ENCODE measurements around the gene GMPR2. TPM values are rescaled to one million over a fixed set of nuclear protein-coding genes. Genes with fewer than 3 reads are reported as not detected.

The GMPR2 gene
- total RNA-seq, 1 experiment from 2014 or later: 164 TPM

DNA sequence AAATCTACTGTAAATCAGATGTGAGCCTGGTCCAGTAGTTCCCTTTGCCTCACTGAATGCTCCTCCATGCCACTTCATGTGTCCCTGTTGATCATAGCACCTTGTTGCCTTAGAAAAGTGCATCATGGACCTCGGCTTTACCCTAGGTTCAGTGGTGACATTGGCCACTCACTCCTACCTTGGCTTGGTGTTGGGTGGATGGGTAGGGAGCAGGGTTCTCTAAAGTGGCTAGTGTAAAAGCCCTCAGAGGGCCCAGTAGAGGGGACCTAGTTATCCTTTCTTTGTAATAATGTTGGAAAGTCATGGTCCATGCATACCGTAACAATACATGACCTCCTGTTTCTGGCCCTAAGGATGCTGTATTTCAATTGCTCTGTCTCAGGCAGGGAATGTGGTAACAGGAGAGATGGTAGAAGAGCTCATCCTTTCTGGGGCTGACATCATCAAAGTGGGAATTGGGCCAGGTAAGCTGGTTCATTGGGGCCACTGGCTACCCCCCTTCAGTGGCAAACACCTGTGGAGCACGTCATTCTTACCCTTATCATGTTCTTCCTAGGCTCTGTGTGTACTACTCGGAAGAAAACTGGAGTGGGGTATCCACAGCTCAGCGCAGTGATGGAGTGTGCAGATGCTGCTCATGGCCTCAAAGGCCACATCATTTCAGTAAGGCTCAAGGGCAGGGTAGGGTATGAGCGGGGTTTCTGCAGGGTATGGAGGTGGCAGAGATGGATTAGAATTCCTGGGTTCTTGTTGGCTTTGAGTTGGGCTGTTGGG lies 4.1 kb downstream of the GMPR2 start:
- H4K20me1 ChIP-seq (ENCODE audit: insufficient read depth, low read depth, low read length): peaks cover 4% of the 10 kb centered on the region; the same call in 1 of the 2 replicates

DNA sequence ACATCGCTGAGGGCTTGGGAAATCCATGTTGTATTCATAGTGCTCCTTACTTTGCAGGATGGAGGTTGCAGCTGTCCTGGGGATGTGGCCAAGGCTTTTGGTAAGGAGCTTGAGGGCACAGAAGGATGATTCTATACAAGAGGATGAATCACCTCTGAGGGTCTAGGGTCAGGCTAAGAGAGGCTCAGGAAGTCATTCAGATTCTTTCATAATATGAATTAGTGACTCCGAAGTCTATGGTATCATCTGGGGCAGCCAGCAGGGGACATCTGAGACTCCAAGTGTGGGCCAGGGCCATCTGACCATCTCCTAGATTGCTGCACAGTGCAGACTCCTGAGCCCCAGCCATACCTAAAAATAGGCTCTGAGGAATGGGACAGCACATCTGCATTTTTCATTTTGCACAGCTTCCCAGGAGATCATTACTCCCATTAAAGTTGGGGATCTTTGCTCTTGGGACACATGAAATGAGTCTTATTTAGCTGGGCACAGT lies 4.8 kb downstream of the GMPR2 start:
- Histone ChIP-seq H3K9ac (ENCODE audit: low read length) (no peak overlapping the region), H3K4me1 (ENCODE audit: low read length) (peaks cover 49% of the 10 kb centered on the region)

More for the DNA sequence above, 4.1 kb downstream of the GMPR2 start:
- Histone ChIP-seq H3K9me2 (replicated peaks; ENCODE audit: insufficient read depth, low read length) (no peaks in the 10 kb centered on the region), H3K27ac (ENCODE audit: low read length) (no peak overlapping the region), H2AFZ (ENCODE audit: low read length) (no peak overlapping the region), H3K9ac (ENCODE audit: low read length) (no peak overlapping the region), H3K27me3 (ENCODE audit: low read length) (no peaks in the 10 kb centered on the region), H3K36me3 (ENCODE audit: insufficient read depth, low read length) (peaks cover 65% of the 10 kb centered on the region), H3K4me1 (ENCODE audit: low read length) (peaks cover 48% of the 10 kb centered on the region), H3K79me2 (ENCODE audit: low read length) (peaks cover 61% of the 10 kb centered on the region), H3K4me2 (ENCODE audit: low read depth, low read length, poor library complexity, severe bottlenecking) (no peak overlapping the region), H3K9me3 (ENCODE audit: low read length) (no peaks in the 10 kb centered on the region), H3K4me3 (ENCODE audit: low read length) (no peak overlapping the region)
- no peak for DNase-seq

DNA sequence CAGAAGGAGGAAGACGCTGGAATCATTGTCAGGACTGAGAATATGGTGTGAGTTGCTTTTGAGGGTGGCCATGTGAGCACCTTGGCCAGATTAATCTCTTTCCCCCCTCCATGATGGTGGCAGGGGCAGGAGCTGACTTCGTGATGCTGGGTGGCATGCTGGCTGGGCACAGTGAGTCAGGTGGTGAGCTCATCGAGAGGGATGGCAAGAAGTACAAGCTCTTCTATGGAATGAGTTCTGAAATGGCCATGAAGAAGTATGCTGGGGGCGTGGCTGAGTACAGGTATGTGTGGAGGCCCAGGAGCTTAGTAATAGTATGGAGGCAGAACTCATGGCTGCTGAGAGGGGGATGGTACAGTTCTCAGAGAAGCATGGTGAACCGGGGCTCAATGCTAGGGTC lies 5.4 kb downstream of the GMPR2 start:
- Histone ChIP-seq H4K20me1 (ENCODE audit: insufficient read depth, low read depth, low read length) (peaks cover 6% of the 10 kb centered on the region; the same call in 1 of the 2 replicates), H3K9me3 (ENCODE audit: low read length) (no peaks in the 10 kb centered on the region), H3K9ac (ENCODE audit: low read length) (no peak overlapping the region), H3K4me2 (ENCODE audit: low read depth, low read length, poor library complexity, severe bottlenecking) (no peak overlapping the region), H3K4me3 (ENCODE audit: low read length) (no peak overlapping the region), H2AFZ (ENCODE audit: low read length) (no peak overlapping the region), H3K4me1 (ENCODE audit: low read length) (peaks cover 53% of the 10 kb centered on the region), H3K36me3 (ENCODE audit: insufficient read depth, low read length) (peaks cover 65% of the 10 kb centered on the region), H3K79me2 (ENCODE audit: low read length) (peaks cover 56% of the 10 kb centered on the region), H3K9me2 (replicated peaks; ENCODE audit: insufficient read depth, low read length) (no peaks in the 10 kb centered on the region), H3K27me3 (ENCODE audit: low read length) (no peaks in the 10 kb centered on the region), H3K27ac (ENCODE audit: low read length) (no peak overlapping the region)
- no peak for DNase-seq

More for the DNA sequence above, 4.8 kb downstream of the GMPR2 start:
- DNase-seq: no peak
- Histone ChIP-seq H3K9me3 (ENCODE audit: low read length) (no peaks in the 10 kb centered on the region), H3K4me3 (ENCODE audit: low read length) (no peak overlapping the region), H3K36me3 (ENCODE audit: insufficient read depth, low read length) (peaks cover 65% of the 10 kb centered on the region), H4K20me1 (ENCODE audit: insufficient read depth, low read depth, low read length) (peaks cover 6% of the 10 kb centered on the region; the same call in 1 of the 2 replicates), H3K79me2 (ENCODE audit: low read length) (peaks cover 60% of the 10 kb centered on the region), H2AFZ (ENCODE audit: low read length) (no peak overlapping the region), H3K27ac (ENCODE audit: low read length) (no peak overlapping the region), H3K9me2 (replicated peaks; ENCODE audit: insufficient read depth, low read length) (no peaks in the 10 kb centered on the region), H3K27me3 (ENCODE audit: low read length) (no peaks in the 10 kb centered on the region), H3K4me2 (ENCODE audit: low read depth, low read length, poor library complexity, severe bottlenecking) (no peak overlapping the region)

DNA sequence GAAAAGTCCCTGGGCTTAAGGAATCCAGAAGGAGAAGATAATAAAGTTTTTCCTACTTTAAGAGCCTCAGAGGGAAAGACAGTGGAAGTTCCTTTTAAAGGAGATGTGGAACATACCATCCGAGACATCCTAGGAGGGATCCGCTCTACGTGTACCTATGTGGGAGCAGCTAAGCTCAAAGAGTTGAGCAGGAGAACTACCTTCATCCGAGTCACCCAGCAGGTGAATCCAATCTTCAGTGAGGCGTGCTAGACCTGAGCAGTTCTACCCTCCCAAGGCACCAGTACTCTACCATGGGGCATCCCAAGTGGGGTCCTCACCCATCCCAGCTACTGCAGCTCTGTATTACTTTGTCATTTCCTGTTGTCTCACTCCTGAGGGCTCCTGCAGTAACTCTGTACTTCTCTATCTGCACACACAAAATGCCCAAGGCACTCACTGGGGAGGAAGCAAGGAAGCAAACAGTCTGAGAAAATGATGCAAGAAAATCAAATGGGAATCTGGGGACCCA lies 5.9 kb downstream of the GMPR2 start:
- Histone ChIP-seq H3K4me2 (ENCODE audit: low read depth, low read length, poor library complexity, severe bottlenecking) (no peak overlapping the region), H3K9ac (ENCODE audit: low read length) (no peak overlapping the region), H3K4me3 (ENCODE audit: low read length) (no peak overlapping the region), H3K79me2 (ENCODE audit: low read length) (peaks cover 51% of the 10 kb centered on the region), H3K9me3 (ENCODE audit: low read length) (no peaks in the 10 kb centered on the region), H2AFZ (ENCODE audit: low read length) (no peak overlapping the region), H3K27ac (ENCODE audit: low read length) (no peak overlapping the region), H3K4me1 (ENCODE audit: low read length) (peaks cover 53% of the 10 kb centered on the region), H3K36me3 (ENCODE audit: insufficient read depth, low read length) (peaks cover 65% of the 10 kb centered on the region), H3K27me3 (ENCODE audit: low read length) (no peaks in the 10 kb centered on the region), H4K20me1 (ENCODE audit: insufficient read depth, low read depth, low read length) (peaks cover 6% of the 10 kb centered on the region; the same call in 1 of the 2 replicates), H3K9me2 (replicated peaks; ENCODE audit: insufficient read depth, low read length) (no peaks in the 10 kb centered on the region)
- DNase-seq: no peak

DNA sequence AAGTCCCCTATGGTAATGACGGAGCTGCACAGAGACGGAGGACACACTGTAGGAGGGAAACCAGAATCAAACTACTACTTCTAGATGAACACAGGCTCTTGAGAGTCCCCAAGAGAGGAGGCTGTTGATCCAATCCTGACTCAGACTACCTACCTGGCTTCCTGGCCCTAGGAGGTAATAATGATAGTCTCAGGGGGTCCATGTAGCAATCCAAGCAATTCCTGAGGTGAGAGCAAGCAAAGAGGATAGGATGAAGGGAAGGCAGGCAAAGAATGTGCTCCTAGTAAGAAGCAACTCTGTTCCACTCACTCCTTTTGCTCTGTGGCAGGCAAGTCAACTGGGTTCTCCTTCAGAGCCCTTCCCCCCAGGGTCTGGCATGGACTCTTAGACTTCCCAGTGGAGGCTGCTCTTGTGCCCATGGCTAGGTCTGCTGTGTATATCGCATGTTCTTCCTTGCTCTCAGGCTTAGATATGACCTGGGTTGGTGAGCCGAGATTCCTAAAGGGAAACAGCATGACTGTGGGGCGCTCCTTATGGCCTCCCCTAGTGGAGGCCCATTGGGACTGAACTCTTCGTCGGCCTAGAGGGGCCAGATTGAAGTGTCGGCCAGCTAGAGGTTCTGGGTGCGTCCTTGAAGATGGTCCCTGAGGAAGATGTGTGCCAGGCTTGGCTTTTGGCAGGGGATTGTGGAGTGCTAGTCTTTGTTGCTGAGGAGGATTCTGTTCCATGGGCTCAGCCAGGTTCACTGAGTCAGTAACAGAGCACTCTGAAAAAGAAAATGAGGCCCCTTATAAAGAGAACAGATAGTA lies 7.6 kb downstream of the GMPR2 start:
- no peaks in the 10 kb centered on the region for H3K9me3 ChIP-seq (ENCODE audit: low read length)

DNA sequence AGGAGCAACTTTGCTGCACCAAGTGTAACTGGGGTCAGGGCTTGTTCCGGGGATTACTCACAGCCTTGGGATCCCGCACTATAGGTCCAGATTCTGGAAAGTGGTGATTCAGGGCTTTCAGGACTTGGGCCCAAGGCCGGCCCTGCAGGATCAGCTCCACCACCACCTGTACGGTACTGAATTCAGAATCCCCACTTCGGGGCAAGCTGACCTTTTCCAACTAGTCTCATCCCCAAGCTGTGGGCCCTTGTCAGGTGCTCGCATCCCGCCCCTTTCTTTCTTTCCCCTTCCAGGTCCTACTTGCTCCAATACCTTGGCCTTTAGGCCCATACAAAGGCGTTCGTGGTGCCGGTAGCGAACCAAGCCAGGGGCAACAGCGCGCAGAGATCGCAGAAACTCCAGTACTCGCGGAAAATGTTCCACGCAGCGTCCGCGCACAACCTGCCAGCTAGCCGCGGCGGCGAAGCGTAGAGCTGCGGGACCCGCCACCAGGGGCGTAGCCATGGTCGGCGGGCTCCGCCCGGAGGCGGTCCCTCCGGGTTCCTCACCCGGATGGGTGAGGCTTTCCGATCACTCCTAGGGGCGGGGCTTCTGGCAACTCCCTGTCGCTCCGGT lies 9.2 kb downstream of the GMPR2 start:
- H3K9me3 ChIP-seq (ENCODE audit: low read length): no peaks in the 10 kb centered on the region
- H3K4me3 ChIP-seq (ENCODE audit: low read length): peak overlapping the region; percentile 79
- no peaks in the 10 kb centered on the region for H3K27me3 ChIP-seq (ENCODE audit: low read length)
- H3K36me3 ChIP-seq (ENCODE audit: insufficient read depth, low read length): peaks cover 40% of the 10 kb centered on the region
- H3K4me2 ChIP-seq (ENCODE audit: low read depth, low read length, poor library complexity, severe bottlenecking): peak overlapping the region; percentile 92
- peak overlapping the region; percentile 89 for H3K27ac ChIP-seq (ENCODE audit: low read length)
- H3K9me2 ChIP-seq (replicated peaks; ENCODE audit: insufficient read depth, low read length): no peaks in the 10 kb centered on the region
- H3K9ac ChIP-seq (ENCODE audit: low read length): peak overlapping the region; percentile 79
- peaks cover 27% of the 10 kb centered on the region for H3K79me2 ChIP-seq (ENCODE audit: low read length)
- peaks cover 37% of the 10 kb centered on the region for H3K4me1 ChIP-seq (ENCODE audit: low read length)
- peak overlapping the region; percentile 40; the same call in 1 of the 2 replicates for H2AFZ ChIP-seq (ENCODE audit: low read length)
- peaks cover 6% of the 10 kb centered on the region; the same call in 1 of the 2 replicates for H4K20me1 ChIP-seq (ENCODE audit: insufficient read depth, low read depth, low read length)
- peak; percentile 98 for DNase-seq

More for the DNA sequence above, 7.6 kb downstream of the GMPR2 start:
- Histone ChIP-seq H4K20me1 (ENCODE audit: insufficient read depth, low read depth, low read length) (peaks cover 6% of the 10 kb centered on the region; the same call in 1 of the 2 replicates), H3K36me3 (ENCODE audit: insufficient read depth, low read length) (peaks cover 54% of the 10 kb centered on the region), H2AFZ (ENCODE audit: low read length) (no peak overlapping the region), H3K27ac (ENCODE audit: low read length) (no peak overlapping the region), H3K4me2 (ENCODE audit: low read depth, low read length, poor library complexity, severe bottlenecking) (peak overlapping the region; percentile 3), H3K9me2 (replicated peaks; ENCODE audit: insufficient read depth, low read length) (no peaks in the 10 kb centered on the region), H3K4me1 (ENCODE audit: low read length) (peaks cover 40% of the 10 kb centered on the region), H3K9ac (ENCODE audit: low read length) (no peak overlapping the region), H3K79me2 (ENCODE audit: low read length) (peaks cover 34% of the 10 kb centered on the region), H3K4me3 (ENCODE audit: low read length) (no peak overlapping the region), H3K27me3 (ENCODE audit: low read length) (no peaks in the 10 kb centered on the region)
- DNase-seq: no peak

DNA sequence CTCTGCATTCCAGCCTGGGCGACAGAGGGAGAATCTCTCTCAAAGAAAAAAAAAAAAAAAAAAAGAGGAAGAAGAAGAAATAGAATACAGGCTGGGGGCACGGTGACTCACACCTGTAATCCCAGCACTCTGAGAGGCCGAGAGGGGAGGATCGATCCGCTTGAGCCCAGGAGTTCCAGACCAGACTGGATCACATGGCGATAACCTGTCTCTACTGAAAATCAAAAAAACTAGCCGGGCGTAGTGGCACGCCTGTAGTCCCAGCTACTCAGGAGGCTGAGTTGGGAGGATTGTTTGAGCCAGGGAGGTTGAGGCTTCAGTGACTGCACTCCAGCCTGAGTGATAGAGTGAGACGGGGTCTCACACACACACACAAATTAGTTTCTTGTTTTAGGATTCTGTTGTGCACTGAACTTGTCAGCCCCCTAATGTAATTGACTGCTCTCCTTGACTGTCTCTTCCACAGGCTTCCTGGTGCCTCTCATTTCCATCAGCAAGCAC lies 10.7 kb downstream of the GMPR2 start:
- Histone ChIP-seq H2AFZ (ENCODE audit: low read length) (peak overlapping the region; percentile 52), H3K9me2 (replicated peaks; ENCODE audit: insufficient read depth, low read length) (no peaks in the 10 kb centered on the region), H3K79me2 (ENCODE audit: low read length) (peaks cover 27% of the 10 kb centered on the region), H3K9ac (ENCODE audit: low read length) (peak overlapping the region; percentile 79), H3K4me2 (ENCODE audit: low read depth, low read length, poor library complexity, severe bottlenecking) (peak overlapping the region; percentile 92), H3K27me3 (ENCODE audit: low read length) (no peaks in the 10 kb centered on the region), H3K36me3 (ENCODE audit: insufficient read depth, low read length) (peaks cover 26% of the 10 kb centered on the region), H4K20me1 (ENCODE audit: insufficient read depth, low read depth, low read length) (peaks cover 6% of the 10 kb centered on the region; the same call in 1 of the 2 replicates), H3K4me1 (ENCODE audit: low read length) (peaks cover 37% of the 10 kb centered on the region), H3K9me3 (ENCODE audit: low read length) (no peaks in the 10 kb centered on the region), H3K27ac (ENCODE audit: low read length) (peak overlapping the region; percentile 89), H3K4me3 (ENCODE audit: low read length) (peak overlapping the region; percentile 79)
- DNase-seq: peak; percentile 81

Measured in Karpas-422 (cell line).